SH-SY5Y (cell line): ENCODE results near the gene SPAG9.

Experiments
- GATA2 ChIP-seq: IDR thresholded peaks from 2 replicates; pipeline ENCODE4 v1.6.1; 2011; ENCODE audit warnings: mild to moderate bottlenecking, low read depth, low read length
- GATA3 ChIP-seq: IDR thresholded peaks from 2 replicates; pipeline ENCODE4 v1.6.1; 2011; ENCODE audit warnings: low read depth, mild to moderate bottlenecking, low read length, moderate library complexity

DNA sequence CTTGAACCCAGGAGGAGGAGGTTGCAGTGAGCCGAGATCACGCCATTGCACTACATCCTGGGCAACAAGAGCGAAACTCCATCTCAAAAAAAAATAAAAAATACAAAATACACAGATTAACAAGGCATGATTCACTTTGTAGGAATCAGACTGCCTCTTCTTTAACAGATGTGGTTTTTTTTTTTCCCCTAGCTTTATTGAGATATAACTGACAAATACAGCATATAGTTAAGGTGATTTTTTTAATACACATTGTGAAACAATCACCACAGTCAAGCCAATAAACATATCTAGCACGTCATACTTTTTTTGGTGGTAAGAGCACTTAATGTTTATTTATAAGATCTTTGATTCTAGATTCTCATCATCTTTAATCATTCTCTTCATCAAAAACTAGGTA, 87.8 kb downstream of the SPAG9 start:
- TF ChIP-seq GATA2 (no peak), GATA3 (no peak)
